Measurements from ENCODE around the gene GNAI1. TPM values are rescaled to one million over a fixed set of nuclear protein-coding genes. Genes with fewer than 3 reads are reported as not detected.

GNAI1 gene
- total RNA-seq, 1 experiment from 2014 or later, result 19.8 TPM

GRCh38 chr7:80182630-80183276 is 48.1 kb downstream of the GNAI1 start:
- ChIA-PET CTCF (no interaction called here), POLR2A (ENCODE audit: low non-redundant PET) (no interaction called here)
- BruUV-seq (replicated peaks), result no TSS peak
- H3K9me3 ChIP-seq (ENCODE audit: low read depth, low read length, poor library complexity, severe bottlenecking), result no peaks in the 10 kb centered on the region
- TF ChIP-seq CTCF (conservative IDR thresholded peaks at IDR 0.05; ENCODE audit: low read depth, low read length) (no peak), EZH2 (IDR thresholded peaks at IDR 0.05; ENCODE audit: borderline replicate concordance, low read depth, low read length, poor library complexity, severe bottlenecking) (no peak)
- no peaks in the 10 kb centered on the region for H3K27me3 ChIP-seq (replicated peaks; ENCODE audit: insufficient read depth, low read depth, low read length, poor library complexity)
- H3K27ac ChIP-seq (ENCODE audit: low read depth, low read length, poor library complexity, severe bottlenecking), result no peak overlapping the region
- H3K4me3 ChIP-seq (ENCODE audit: low read depth, low read length, poor library complexity, severe bottlenecking), result no peak overlapping the region
- intact Hi-C loops (cut with micrococcal nuclease; ENCODE audit: unreplicated experiment), result loop anchor here (2.0 kb wide), 1 partner anchor 46 kb away; no protein-coding TSS in a partner anchor
- H3K36me3 ChIP-seq (ENCODE audit: insufficient read depth, low read length, poor library complexity, severe bottlenecking), result no peaks in the 10 kb centered on the region
- peaks cover 21% of the 10 kb centered on the region for H3K4me1 ChIP-seq (ENCODE audit: insufficient read depth, low read length, poor library complexity, severe bottlenecking)
- peak; percentile 20 for DNase-seq (ENCODE audit: low spot score)

GRCh38 chr7:80183351-80183750 is 48.7 kb downstream of the GNAI1 start:
- no peak for DNase-seq (ENCODE audit: low spot score)
- TF ChIP-seq CTCF (conservative IDR thresholded peaks at IDR 0.05; ENCODE audit: low read depth, low read length) (no peak), EZH2 (IDR thresholded peaks at IDR 0.05; ENCODE audit: borderline replicate concordance, low read depth, low read length, poor library complexity, severe bottlenecking) (no peak)
- H3K4me1 ChIP-seq (ENCODE audit: insufficient read depth, low read length, poor library complexity, severe bottlenecking), result peaks cover 21% of the 10 kb centered on the region
- no peaks in the 10 kb centered on the region for H3K36me3 ChIP-seq (ENCODE audit: insufficient read depth, low read length, poor library complexity, severe bottlenecking)
- ChIA-PET CTCF (no interaction called here), POLR2A (ENCODE audit: low non-redundant PET) (no interaction called here)
- H3K9me3 ChIP-seq (ENCODE audit: low read depth, low read length, poor library complexity, severe bottlenecking), result no peaks in the 10 kb centered on the region
- no peaks in the 10 kb centered on the region for H3K27me3 ChIP-seq (replicated peaks; ENCODE audit: insufficient read depth, low read depth, low read length, poor library complexity)
- intact Hi-C loops (cut with micrococcal nuclease; ENCODE audit: unreplicated experiment), result loop anchor here (2.0 kb wide), 1 partner anchor 47 kb away; no protein-coding TSS in a partner anchor
- BruUV-seq (replicated peaks), result no TSS peak
- no peak overlapping the region for H3K27ac ChIP-seq (ENCODE audit: low read depth, low read length, poor library complexity, severe bottlenecking)
- H3K4me3 ChIP-seq (ENCODE audit: low read depth, low read length, poor library complexity, severe bottlenecking), result no peak overlapping the region

GRCh38 chr7:80183900-80184685 is 49.5 kb downstream of the GNAI1 start:
- Histone ChIP-seq H3K4me1 (ENCODE audit: insufficient read depth, low read length, poor library complexity, severe bottlenecking) (peaks cover 21% of the 10 kb centered on the region), H3K27ac (ENCODE audit: low read depth, low read length, poor library complexity, severe bottlenecking) (no peak overlapping the region), H3K27me3 (replicated peaks; ENCODE audit: insufficient read depth, low read depth, low read length, poor library complexity) (no peaks in the 10 kb centered on the region), H3K36me3 (ENCODE audit: insufficient read depth, low read length, poor library complexity, severe bottlenecking) (no peaks in the 10 kb centered on the region), H3K4me3 (ENCODE audit: low read depth, low read length, poor library complexity, severe bottlenecking) (no peak overlapping the region), H3K9me3 (ENCODE audit: low read depth, low read length, poor library complexity, severe bottlenecking) (no peaks in the 10 kb centered on the region)
- no peak for TF ChIP-seq CTCF (conservative IDR thresholded peaks at IDR 0.05; ENCODE audit: low read depth, low read length)
- no peak for TF ChIP-seq EZH2 (IDR thresholded peaks at IDR 0.05; ENCODE audit: borderline replicate concordance, low read depth, low read length, poor library complexity, severe bottlenecking)
- BruUV-seq (replicated peaks), result no TSS peak
- intact Hi-C loops (cut with micrococcal nuclease; ENCODE audit: unreplicated experiment), result loop anchor here (2.0 kb wide), 1 partner anchor 47 kb away; no protein-coding TSS in a partner anchor
- no peak for DNase-seq (ENCODE audit: low spot score)
- ChIA-PET POLR2A (ENCODE audit: low non-redundant PET) (no interaction called here), CTCF (no interaction called here)

Measured in A673 (cell line).